Adrenal gland (tissue), 5 donors: ENCODE data around the gene PTP4A1.

Source experiments
- POLR2A ChIP-seq, 2 donors: fragments of 450-650 bp; IDR thresholded peaks; one replicate each; pipeline ENCODE4 v1.6.1; 2017; ENCODE audit warnings: antibody characterized with exemption in 2 of 2, mild to moderate bottlenecking in 2 of 2, moderate library complexity in 1 of 2
- TF ChIP-seq, protein P1 (sequence below), 6 experiments: fragments of 450-650 bp in 4 of 6; fragments of 200-600 bp in 2 of 6; sonication (generic) in 1 of 6; IDR thresholded peaks; 1 replicate in 5 of 6; 2 replicates in 1 of 6; pipeline versions ENCODE4 v1.5.1 to v1.8.0; 2016 to 2021; ENCODE audit warnings: antibody characterized with exemption in 6 of 6, mild to moderate bottlenecking in 2 of 6, moderate library complexity in 1 of 6
- donor health status: DM: no; HTN: no; CAD: no.

DNA sequence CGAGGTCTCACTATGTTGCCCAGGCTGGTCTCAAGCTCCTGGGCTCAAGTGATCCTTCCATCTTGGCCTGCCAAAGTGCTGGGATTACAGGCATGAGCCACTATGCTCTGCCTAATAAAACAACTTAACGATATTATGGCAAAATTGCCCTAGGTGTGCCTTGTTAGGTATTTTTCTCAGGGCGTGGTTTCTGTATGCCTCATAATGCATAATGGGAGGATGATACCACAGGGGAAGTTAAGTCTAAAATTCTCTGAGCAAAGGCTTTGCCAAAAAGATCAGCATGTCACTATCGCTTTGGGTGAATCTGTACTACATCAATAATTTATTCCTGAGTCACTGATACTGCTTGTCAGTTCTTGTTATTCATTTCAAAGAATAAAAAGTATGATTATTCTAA is 15.9 kb upstream of the PTP4A1 start:
- TF ChIP-seq, protein P1, sequence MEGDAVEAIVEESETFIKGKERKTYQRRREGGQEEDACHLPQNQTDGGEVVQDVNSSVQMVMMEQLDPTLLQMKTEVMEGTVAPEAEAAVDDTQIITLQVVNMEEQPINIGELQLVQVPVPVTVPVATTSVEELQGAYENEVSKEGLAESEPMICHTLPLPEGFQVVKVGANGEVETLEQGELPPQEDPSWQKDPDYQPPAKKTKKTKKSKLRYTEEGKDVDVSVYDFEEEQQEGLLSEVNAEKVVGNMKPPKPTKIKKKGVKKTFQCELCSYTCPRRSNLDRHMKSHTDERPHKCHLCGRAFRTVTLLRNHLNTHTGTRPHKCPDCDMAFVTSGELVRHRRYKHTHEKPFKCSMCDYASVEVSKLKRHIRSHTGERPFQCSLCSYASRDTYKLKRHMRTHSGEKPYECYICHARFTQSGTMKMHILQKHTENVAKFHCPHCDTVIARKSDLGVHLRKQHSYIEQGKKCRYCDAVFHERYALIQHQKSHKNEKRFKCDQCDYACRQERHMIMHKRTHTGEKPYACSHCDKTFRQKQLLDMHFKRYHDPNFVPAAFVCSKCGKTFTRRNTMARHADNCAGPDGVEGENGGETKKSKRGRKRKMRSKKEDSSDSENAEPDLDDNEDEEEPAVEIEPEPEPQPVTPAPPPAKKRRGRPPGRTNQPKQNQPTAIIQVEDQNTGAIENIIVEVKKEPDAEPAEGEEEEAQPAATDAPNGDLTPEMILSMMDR (IDR thresholded peaks at IDR 0.05) = no peak
- TF ChIP-seq POLR2A (IDR thresholded peaks at IDR 0.05) = no peak
